ENCODE measurements around the gene MALL.
"Not testable (repeated sequence)": the region's sequence is repeated elsewhere in the genome, so short reads cannot be mapped to it uniquely, and the experiment has no call there.

DNA sequence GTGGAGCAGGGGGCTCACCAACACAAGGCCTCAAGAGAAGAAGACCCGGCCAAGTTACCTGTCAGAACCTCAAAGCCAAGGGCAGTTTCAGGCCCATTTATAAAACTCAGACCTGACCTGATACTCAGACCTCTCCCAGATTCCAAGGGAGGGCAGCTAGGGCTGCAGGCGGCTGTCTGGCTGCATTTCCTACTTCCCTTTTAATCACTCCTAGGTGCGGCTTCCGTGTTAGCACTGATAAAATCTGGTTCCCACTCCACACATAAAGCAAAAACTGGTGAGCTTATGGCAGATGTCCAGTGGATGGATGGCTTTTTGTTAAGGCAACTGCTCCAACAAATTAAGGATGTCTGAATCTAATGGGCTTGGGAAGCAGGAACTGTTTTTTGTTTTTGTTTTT is 63.5 kb downstream of the MALL start:
- TF ChIP-seq, protein P1, sequence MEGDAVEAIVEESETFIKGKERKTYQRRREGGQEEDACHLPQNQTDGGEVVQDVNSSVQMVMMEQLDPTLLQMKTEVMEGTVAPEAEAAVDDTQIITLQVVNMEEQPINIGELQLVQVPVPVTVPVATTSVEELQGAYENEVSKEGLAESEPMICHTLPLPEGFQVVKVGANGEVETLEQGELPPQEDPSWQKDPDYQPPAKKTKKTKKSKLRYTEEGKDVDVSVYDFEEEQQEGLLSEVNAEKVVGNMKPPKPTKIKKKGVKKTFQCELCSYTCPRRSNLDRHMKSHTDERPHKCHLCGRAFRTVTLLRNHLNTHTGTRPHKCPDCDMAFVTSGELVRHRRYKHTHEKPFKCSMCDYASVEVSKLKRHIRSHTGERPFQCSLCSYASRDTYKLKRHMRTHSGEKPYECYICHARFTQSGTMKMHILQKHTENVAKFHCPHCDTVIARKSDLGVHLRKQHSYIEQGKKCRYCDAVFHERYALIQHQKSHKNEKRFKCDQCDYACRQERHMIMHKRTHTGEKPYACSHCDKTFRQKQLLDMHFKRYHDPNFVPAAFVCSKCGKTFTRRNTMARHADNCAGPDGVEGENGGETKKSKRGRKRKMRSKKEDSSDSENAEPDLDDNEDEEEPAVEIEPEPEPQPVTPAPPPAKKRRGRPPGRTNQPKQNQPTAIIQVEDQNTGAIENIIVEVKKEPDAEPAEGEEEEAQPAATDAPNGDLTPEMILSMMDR (IDR thresholded peaks at IDR 0.05) = not testable (repeated sequence)
- TF ChIP-seq, protein P2, sequence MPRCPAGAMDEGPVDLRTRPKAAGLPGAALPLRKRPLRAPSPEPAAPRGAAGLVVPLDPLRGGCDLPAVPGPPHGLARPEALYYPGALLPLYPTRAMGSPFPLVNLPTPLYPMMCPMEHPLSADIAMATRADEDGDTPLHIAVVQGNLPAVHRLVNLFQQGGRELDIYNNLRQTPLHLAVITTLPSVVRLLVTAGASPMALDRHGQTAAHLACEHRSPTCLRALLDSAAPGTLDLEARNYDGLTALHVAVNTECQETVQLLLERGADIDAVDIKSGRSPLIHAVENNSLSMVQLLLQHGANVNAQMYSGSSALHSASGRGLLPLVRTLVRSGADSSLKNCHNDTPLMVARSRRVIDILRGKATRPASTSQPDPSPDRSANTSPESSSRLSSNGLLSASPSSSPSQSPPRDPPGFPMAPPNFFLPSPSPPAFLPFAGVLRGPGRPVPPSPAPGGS (IDR thresholded peaks at IDR 0.05) = not testable (repeated sequence)
- TF ChIP-seq CEBPB (IDR thresholded peaks at IDR 0.05); EP300 (IDR thresholded peaks at IDR 0.05); TFCP2L1 (CRISPR knock-in tag; IDR thresholded peaks at IDR 0.05); BHLHE40 (IDR thresholded peaks at IDR 0.05; ENCODE audit: low read depth, low read length); NR3C1 (IDR thresholded peaks at IDR 0.05); HDAC2 (IDR thresholded peaks at IDR 0.05); HOXB13 (CRISPR knock-in tag; IDR thresholded peaks at IDR 0.05; ENCODE audit: low read depth): not testable (repeated sequence)
- TF ChIP-seq, protein P3, sequence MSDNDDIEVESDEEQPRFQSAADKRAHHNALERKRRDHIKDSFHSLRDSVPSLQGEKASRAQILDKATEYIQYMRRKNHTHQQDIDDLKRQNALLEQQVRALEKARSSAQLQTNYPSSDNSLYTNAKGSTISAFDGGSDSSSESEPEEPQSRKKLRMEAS (IDR thresholded peaks at IDR 0.05) = not testable (repeated sequence)
- TF ChIP-seq, protein P4, sequence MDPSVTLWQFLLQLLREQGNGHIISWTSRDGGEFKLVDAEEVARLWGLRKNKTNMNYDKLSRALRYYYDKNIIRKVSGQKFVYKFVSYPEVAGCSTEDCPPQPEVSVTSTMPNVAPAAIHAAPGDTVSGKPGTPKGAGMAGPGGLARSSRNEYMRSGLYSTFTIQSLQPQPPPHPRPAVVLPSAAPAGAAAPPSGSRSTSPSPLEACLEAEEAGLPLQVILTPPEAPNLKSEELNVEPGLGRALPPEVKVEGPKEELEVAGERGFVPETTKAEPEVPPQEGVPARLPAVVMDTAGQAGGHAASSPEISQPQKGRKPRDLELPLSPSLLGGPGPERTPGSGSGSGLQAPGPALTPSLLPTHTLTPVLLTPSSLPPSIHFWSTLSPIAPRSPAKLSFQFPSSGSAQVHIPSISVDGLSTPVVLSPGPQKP (IDR thresholded peaks at IDR 0.05; ENCODE audit: low read depth, low read length) = not testable (repeated sequence)

Measured in A549 (cell line).